IPS-18a (cell line): ENCODE data around the gene DMD.
A peak's percentile ranks its signal among the peaks of the same experiment; 100 is the strongest.
"Not testable (repeated sequence)": the region's sequence is repeated elsewhere in the genome, so short reads cannot be mapped to it uniquely, and the experiment has no call there.

Experiments
- H3K27ac ChIP-seq: one replicate; pipeline ENCODE4 v1.5.1; 2013; ENCODE audit warnings: low read length
- H3K27me3 ChIP-seq: one replicate; pipeline ENCODE4 v1.6.1; 2013; ENCODE audit warnings: mild to moderate bottlenecking, low read length; ENCODE audit not compliant: control insufficient read depth, insufficient read depth
- H3K36me3 ChIP-seq: one replicate; pipeline ENCODE4 v1.6.1; 2013; ENCODE audit warnings: low read depth, low read length; ENCODE audit not compliant: control insufficient read depth
- H3K4me1 ChIP-seq: one replicate; pipeline ENCODE4 v1.6.1; 2013; ENCODE audit warnings: low read depth, low read length; ENCODE audit not compliant: control insufficient read depth
- H3K4me3 ChIP-seq: one replicate; pipeline ENCODE4 v1.5.1; 2013; ENCODE audit warnings: low read length
- H3K9ac ChIP-seq: one replicate; pipeline ENCODE4 v1.6.1; 2013; ENCODE audit warnings: mild to moderate bottlenecking, low read length, moderate library complexity
- H3K9me3 ChIP-seq: one replicate; pipeline ENCODE4 v1.6.1; 2013; ENCODE audit warnings: low read depth, low read length; ENCODE audit not compliant: control insufficient read depth

The DMD gene

GRCh38 chrX:33190016-33190415 lies 21.3 kb downstream of the DMD start:
- Histone ChIP-seq H3K27me3 (peaks cover 29% of the 10 kb centered on the region), H3K9me3 (no peaks in the 10 kb centered on the region), H3K36me3 (no peaks in the 10 kb centered on the region), H3K9ac (no peak overlapping the region), H3K27ac (no peak overlapping the region), H3K4me1 (peaks cover 20% of the 10 kb centered on the region), H3K4me3 (no peak overlapping the region)

GRCh38 chrX:33188881-33189280 lies 22.5 kb downstream of the DMD start:
- no peak overlapping the region for H3K27ac ChIP-seq
- H3K9me3 ChIP-seq = no peaks in the 10 kb centered on the region
- H3K36me3 ChIP-seq = no peaks in the 10 kb centered on the region

GRCh38 chrX:33188286-33188685 lies 23.1 kb downstream of the DMD start:
- Histone ChIP-seq H3K4me1 (peaks cover 26% of the 10 kb centered on the region), H3K27me3 (peaks cover 29% of the 10 kb centered on the region), H3K36me3 (no peaks in the 10 kb centered on the region), H3K9ac (no peak overlapping the region), H3K4me3 (peak overlapping the region; percentile 16), H3K27ac (no peak overlapping the region), H3K9me3 (no peaks in the 10 kb centered on the region)

More at GRCh38 chrX:33188881-33189280, 22.5 kb downstream of the DMD start:
- H3K4me1 ChIP-seq = peaks cover 20% of the 10 kb centered on the region
- H3K4me3 ChIP-seq = no peak overlapping the region
- peaks cover 29% of the 10 kb centered on the region for H3K27me3 ChIP-seq
- H3K9ac ChIP-seq = no peak overlapping the region

GRCh38 chrX:33184803-33185202 lies 26.5 kb downstream of the DMD start:
- not testable (repeated sequence) for H3K27ac ChIP-seq, H3K36me3 ChIP-seq, H3K9me3 ChIP-seq, H3K4me3 ChIP-seq, H3K9ac ChIP-seq
- Histone ChIP-seq H3K4me1 (peaks cover 29% of the 10 kb centered on the region), H3K27me3 (peaks cover 26% of the 10 kb centered on the region)

GRCh38 chrX:33183361-33183760 lies 28.0 kb downstream of the DMD start:
- Histone ChIP-seq H3K36me3 (no peaks in the 10 kb centered on the region), H3K4me3 (no peak overlapping the region), H3K27ac (no peak overlapping the region), H3K4me1 (peaks cover 23% of the 10 kb centered on the region), H3K9ac (no peak overlapping the region), H3K9me3 (no peaks in the 10 kb centered on the region), H3K27me3 (peaks cover 15% of the 10 kb centered on the region)

GRCh38 chrX:33178690-33179089 lies 32.7 kb downstream of the DMD start:
- Histone ChIP-seq H3K4me1 (peaks cover 6% of the 10 kb centered on the region), H3K27me3 (no peaks in the 10 kb centered on the region), H3K9ac (no peak overlapping the region), H3K36me3 (no peaks in the 10 kb centered on the region), H3K9me3 (no peaks in the 10 kb centered on the region), H3K4me3 (no peak overlapping the region), H3K27ac (no peak overlapping the region)

GRCh38 chrX:33178218-33178617 lies 33.1 kb downstream of the DMD start:
- H3K4me1 ChIP-seq = peaks cover 2% of the 10 kb centered on the region
- H3K27ac ChIP-seq = no peak overlapping the region
- H3K27me3 ChIP-seq = no peaks in the 10 kb centered on the region
- no peaks in the 10 kb centered on the region for H3K9me3 ChIP-seq
- no peaks in the 10 kb centered on the region for H3K36me3 ChIP-seq
- no peak overlapping the region for H3K4me3 ChIP-seq
- no peak overlapping the region for H3K9ac ChIP-seq

GRCh38 chrX:33175201-33175600 lies 36.1 kb downstream of the DMD start:
- H3K36me3 ChIP-seq = no peaks in the 10 kb centered on the region
- no peak overlapping the region for H3K9ac ChIP-seq
- no peaks in the 10 kb centered on the region for H3K27me3 ChIP-seq
- H3K9me3 ChIP-seq = no peaks in the 10 kb centered on the region
- H3K4me3 ChIP-seq = no peak overlapping the region
- H3K4me1 ChIP-seq = no peaks in the 10 kb centered on the region
- no peak overlapping the region for H3K27ac ChIP-seq

GRCh38 chrX:33171041-33171440 lies 40.3 kb downstream of the DMD start:
- Histone ChIP-seq H3K9ac (no peak overlapping the region), H3K4me1 (no peaks in the 10 kb centered on the region), H3K4me3 (no peak overlapping the region), H3K27me3 (no peaks in the 10 kb centered on the region), H3K9me3 (no peaks in the 10 kb centered on the region), H3K27ac (no peak overlapping the region), H3K36me3 (no peaks in the 10 kb centered on the region)

- Histone ChIP-seq H3K4me3 (no peak overlapping the region), H3K27me3 (no peaks in the 10 kb centered on the region), H3K27ac (no peak overlapping the region), H3K4me1 (no peaks in the 10 kb centered on the region), H3K9ac (no peak overlapping the region), H3K9me3 (no peaks in the 10 kb centered on the region), H3K36me3 (no peaks in the 10 kb centered on the region)
Measured at GRCh38 chrX:33161829-33162228, 49.5 kb downstream of the DMD start.

- no peaks in the 10 kb centered on the region for H3K36me3 ChIP-seq
- no peaks in the 10 kb centered on the region for H3K9me3 ChIP-seq
- no peaks in the 10 kb centered on the region for H3K27me3 ChIP-seq
- H3K4me3 ChIP-seq = no peak overlapping the region
- H3K9ac ChIP-seq = no peak overlapping the region
- no peak overlapping the region for H3K27ac ChIP-seq
- H3K4me1 ChIP-seq = no peaks in the 10 kb centered on the region
Measured at GRCh38 chrX:33160273-33160672, 51.1 kb downstream of the DMD start.

GRCh38 chrX:33156152-33156726 lies 55.1 kb downstream of the DMD start:
- Histone ChIP-seq H3K27me3 (no peaks in the 10 kb centered on the region), H3K36me3 (no peaks in the 10 kb centered on the region), H3K4me1 (no peaks in the 10 kb centered on the region), H3K9ac (no peak overlapping the region), H3K4me3 (no peak overlapping the region), H3K27ac (no peak overlapping the region), H3K9me3 (no peaks in the 10 kb centered on the region)
